NCI-H187 (cell line): ENCODE results near the gene EXOG.
"Not testable (repeated sequence)": the region's sequence is repeated elsewhere in the genome, so short reads cannot be mapped to it uniquely, and the experiment has no call there.

Source experiments
- DNase-seq, 2 experiments: peaks; one replicate each; lab custom pipeline; 2025; lab: John Stamatoyannopoulos, UW

Gene EXOG

DNA sequence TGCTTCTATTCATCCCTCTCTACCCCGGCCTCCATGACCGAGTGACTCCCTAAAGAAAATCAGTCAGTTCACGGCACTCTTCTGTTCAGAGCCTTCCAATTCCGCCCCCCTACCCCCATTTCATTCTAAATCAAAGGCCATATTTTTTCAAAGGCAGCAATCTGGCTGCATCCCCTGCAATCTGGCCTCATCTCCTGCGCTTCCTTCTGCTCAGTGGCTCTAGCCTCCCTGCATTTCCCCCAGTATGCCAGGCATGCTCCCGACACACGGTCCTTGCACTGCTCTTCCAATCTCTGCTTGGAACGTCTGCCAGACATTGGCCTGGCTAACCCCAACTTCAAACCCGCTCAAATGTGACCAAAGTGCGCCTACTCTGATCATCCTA lies 67.7 kb downstream of the EXOG start:
- DNase-seq = no peak

DNA sequence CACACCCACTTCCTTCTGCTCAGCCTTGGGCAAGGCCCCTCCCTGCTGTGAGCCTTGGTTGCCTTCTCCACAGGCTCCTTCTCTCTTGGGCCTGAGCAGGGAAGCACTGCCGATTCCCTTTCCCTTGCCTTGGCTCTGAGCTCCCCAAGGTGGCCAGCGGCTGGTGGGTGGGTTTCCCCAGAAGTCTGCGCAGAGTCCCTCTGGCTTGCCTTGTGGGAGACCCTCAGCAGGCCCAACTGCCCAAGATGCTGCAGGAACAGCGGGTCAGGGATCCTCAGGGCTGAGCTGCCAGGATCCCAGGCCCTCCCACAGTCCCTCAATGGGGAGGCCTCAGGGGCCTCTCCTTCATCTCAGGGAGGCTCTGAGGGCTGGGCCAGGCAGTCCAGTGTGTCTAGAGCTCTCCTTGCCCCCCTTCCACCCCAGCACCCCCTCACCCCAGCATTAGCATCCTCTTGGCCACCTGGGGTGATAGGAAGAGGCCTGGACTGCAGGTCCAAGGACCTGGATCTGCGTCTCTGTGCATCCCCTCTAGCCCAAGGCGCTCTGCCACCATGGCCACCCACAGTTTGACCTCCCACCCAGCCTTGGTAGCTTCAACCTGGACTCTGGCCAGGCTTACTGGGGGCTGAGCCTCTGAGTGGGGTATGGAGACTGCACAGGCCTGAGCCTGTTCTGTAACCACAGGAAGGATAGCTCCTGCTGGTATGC lies 68.6 kb downstream of the EXOG start:
- no peak for DNase-seq

- DNase-seq = no peak
Observed at GRCh38 chr3:38565339-38566214, 69.4 kb downstream of the EXOG start.

- DNase-seq = no peak
Observed at GRCh38 chr3:38566215-38566528, 70.0 kb downstream of the EXOG start.

GRCh38 chr3:38566794-38567193 lies 70.7 kb downstream of the EXOG start:
- not testable (repeated sequence) for DNase-seq

GRCh38 chr3:38567498-38567897 lies 71.4 kb downstream of the EXOG start:
- DNase-seq = no peak

- DNase-seq = no peak
Observed at GRCh38 chr3:38573111-38573510, 77.0 kb downstream of the EXOG start.

- DNase-seq = no peak
Observed at GRCh38 chr3:38573556-38573955, 77.4 kb downstream of the EXOG start.

GRCh38 chr3:38574411-38575278 lies 78.5 kb downstream of the EXOG start:
- DNase-seq = no peak

DNA sequence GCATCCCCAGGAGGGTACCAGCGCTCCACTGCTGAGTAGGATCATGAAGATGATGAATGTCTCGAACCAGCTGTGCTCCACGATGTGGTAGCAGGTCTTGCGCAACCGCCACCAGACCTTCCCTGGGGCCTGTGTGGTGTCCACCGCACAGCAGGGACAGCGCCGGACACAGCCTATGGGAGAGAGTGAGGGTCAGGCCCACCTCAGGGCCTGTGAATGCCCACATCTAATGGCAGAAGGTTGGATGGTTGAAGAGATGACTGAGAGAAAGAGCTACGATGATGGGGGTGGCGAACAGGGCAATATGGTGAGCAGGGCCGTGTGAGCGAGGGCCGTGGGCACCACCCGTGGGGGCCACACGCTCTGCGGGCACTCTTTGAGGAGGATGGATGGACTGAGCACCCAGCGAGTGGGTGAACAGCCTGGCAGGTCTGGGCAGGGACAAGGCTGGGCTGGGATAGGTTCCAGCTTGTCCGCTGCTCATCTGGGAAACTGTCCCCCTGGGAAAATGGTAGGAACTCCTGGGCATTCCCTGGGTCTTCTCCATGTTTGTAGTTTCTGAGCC lies 79.2 kb downstream of the EXOG start:
- no peak for DNase-seq
